Astrocyte (in vitro differentiated cells and primary cell): ENCODE data around the gene ARPC4. TPM values are rescaled to one million over a fixed set of nuclear protein-coding genes. Genes with fewer than 3 reads are reported as not detected.

Experiments
- DNase-seq: peaks from one replicate; pipeline ENCODE4 v3.0.0-alpha.2; 2010; ENCODE audit warnings: low read depth
- FAIRE-seq: peaks from 2 replicates; lab custom pipeline; 2011; peaks lifted over from hg19 to GRCh38; lab: Jason Lieb, UNC
- H2AFZ ChIP-seq: 2 replicates; pipeline ENCODE4 v1.6.0; 2012; ENCODE audit warnings: low read depth, low read length, inconsistent platforms
- H3K27ac ChIP-seq: 2 replicates; pipeline ENCODE4 v1.5.1; 2011; ENCODE audit warnings: low read depth, low read length, inconsistent platforms
- H3K27me3 ChIP-seq: 2 replicates; pipeline ENCODE4 v1.6.0; 2011; ENCODE audit warnings: low read length, inconsistent platforms; ENCODE audit not compliant: insufficient read depth
- H3K36me3 ChIP-seq: 2 replicates; pipeline ENCODE4 v1.5.1; 2011; ENCODE audit warnings: low read length, inconsistent platforms; ENCODE audit not compliant: insufficient read depth
- H3K4me1 ChIP-seq: 2 replicates; pipeline ENCODE4 v1.5.1; 2011; ENCODE audit warnings: low read length, inconsistent platforms; ENCODE audit not compliant: insufficient read depth
- H3K4me2 ChIP-seq: 2 replicates; pipeline ENCODE4 v1.6.0; 2012; ENCODE audit warnings: low read length, inconsistent platforms
- H3K4me3 ChIP-seq: 2 replicates; pipeline ENCODE4 v1.5.1; 2011; ENCODE audit warnings: low read depth, mild to moderate bottlenecking, low read length, inconsistent platforms; ENCODE audit not compliant: insufficient read depth
- H3K79me2 ChIP-seq: 2 replicates; pipeline ENCODE4 v1.6.0; 2012; ENCODE audit warnings: mild to moderate bottlenecking, low read length, inconsistent platforms; ENCODE audit not compliant: insufficient read depth
- H3K9ac ChIP-seq: 2 replicates; pipeline ENCODE4 v1.6.0; 2012; ENCODE audit warnings: mild to moderate bottlenecking, low read length, inconsistent platforms
- H3K9me3 ChIP-seq: 2 replicates; pipeline ENCODE4 v1.5.1; 2012; ENCODE audit warnings: low read depth, mild to moderate bottlenecking, low read length, inconsistent platforms; ENCODE audit not compliant: insufficient read depth
- H4K20me1 ChIP-seq: 2 replicates; pipeline ENCODE4 v1.6.0; 2012; ENCODE audit warnings: low read length, inconsistent platforms; ENCODE audit not compliant: insufficient read depth
- H3K27ac Mint-ChIP-seq: one replicate; pipeline ENCODE4 v1.8.0; 2021; ENCODE audit warnings: mild to moderate bottlenecking, mixed read lengths; ENCODE audit not compliant: unreplicated experiment
- H3K27me3 Mint-ChIP-seq: one replicate; pipeline ENCODE4 v1.8.0; 2021; ENCODE audit warnings: low read depth, mixed read lengths; ENCODE audit not compliant: unreplicated experiment
- H3K36me3 Mint-ChIP-seq: one replicate; pipeline ENCODE4 v1.8.0; 2021; ENCODE audit warnings: low read depth, mixed read lengths; ENCODE audit not compliant: unreplicated experiment
- H3K4me1 Mint-ChIP-seq: one replicate; pipeline ENCODE4 v1.8.0; 2021; ENCODE audit warnings: low read depth, mixed read lengths; ENCODE audit not compliant: unreplicated experiment
- H3K4me3 Mint-ChIP-seq: one replicate; pipeline ENCODE4 v1.8.0; 2021; ENCODE audit warnings: mild to moderate bottlenecking, moderate library complexity, mixed read lengths; ENCODE audit not compliant: unreplicated experiment
- H3K9me3 Mint-ChIP-seq: one replicate; pipeline ENCODE4 v1.8.0; 2021; ENCODE audit warnings: mild to moderate bottlenecking, mixed read lengths; ENCODE audit not compliant: unreplicated experiment
- CTCF ChIP-seq: IDR thresholded peaks from 2 replicates; pipeline ENCODE4 v1.5.1; 2011; ENCODE audit warnings: low read depth, mild to moderate bottlenecking, inconsistent platforms, low read length, moderate library complexity; ENCODE audit not compliant: insufficient read depth
- EZH2 ChIP-seq: IDR thresholded peaks from 2 replicates; pipeline ENCODE4 v1.6.1; 2012; ENCODE audit warnings: mild to moderate bottlenecking, low read length, inconsistent platforms; ENCODE audit not compliant: insufficient read depth
- total RNA-seq: library from RNA; stranded (reverse); gene quantifications from 2 replicates; pipeline ENCODE4 v1.2.1, GENCODE V29; 2021

ARPC4 gene
- total RNA-seq, 1 donor from 2014 or later, result 205 TPM

GRCh38 chr3:9781551-9781950 is 11.3 kb upstream of the ARPC4 start:
- TF ChIP-seq CTCF (no peak), EZH2 (no peak)
- Mint-ChIP-seq H3K36me3 (peaks cover 19% of the 10 kb centered on the region), H3K27ac (no peak overlapping the region), H3K4me1 (peaks cover 36% of the 10 kb centered on the region), H3K27me3 (no peaks in the 10 kb centered on the region), H3K4me3 (no peak overlapping the region), H3K9me3 (no peaks in the 10 kb centered on the region)
- Histone ChIP-seq H3K4me2 (no peak overlapping the region), H3K27ac (no peak overlapping the region), H3K79me2 (no peaks in the 10 kb centered on the region), H3K4me1 (peaks cover 13% of the 10 kb centered on the region), H3K4me3 (no peak overlapping the region), H4K20me1 (no peaks in the 10 kb centered on the region), H3K9ac (no peak overlapping the region), H2AFZ (no peak overlapping the region), H3K36me3 (peaks cover 22% of the 10 kb centered on the region), H3K27me3 (no peaks in the 10 kb centered on the region), H3K9me3 (no peaks in the 10 kb centered on the region)
- FAIRE-seq (no peak), DNase-seq (no peak)

GRCh38 chr3:9781978-9782603 is 10.8 kb upstream of the ARPC4 start:
- Histone ChIP-seq H3K4me1 (peaks cover 13% of the 10 kb centered on the region), H3K4me2 (no peak overlapping the region), H3K27ac (no peak overlapping the region), H2AFZ (no peak overlapping the region), H3K9me3 (no peaks in the 10 kb centered on the region), H3K36me3 (peaks cover 26% of the 10 kb centered on the region), H3K4me3 (no peak overlapping the region), H3K79me2 (no peaks in the 10 kb centered on the region), H3K27me3 (no peaks in the 10 kb centered on the region), H4K20me1 (no peaks in the 10 kb centered on the region), H3K9ac (no peak overlapping the region)
- H3K27me3 Mint-ChIP-seq, result no peaks in the 10 kb centered on the region
- H3K4me3 Mint-ChIP-seq, result no peak overlapping the region
- TF ChIP-seq CTCF (no peak), EZH2 (no peak)
- no peaks in the 10 kb centered on the region for H3K9me3 Mint-ChIP-seq
- peaks cover 34% of the 10 kb centered on the region for H3K4me1 Mint-ChIP-seq
- no peak overlapping the region for H3K27ac Mint-ChIP-seq
- no peak for FAIRE-seq
- no peak for DNase-seq
- peaks cover 19% of the 10 kb centered on the region for H3K36me3 Mint-ChIP-seq

- H4K20me1 ChIP-seq, result no peaks in the 10 kb centered on the region
- Mint-ChIP-seq H3K36me3 (peaks cover 22% of the 10 kb centered on the region), H3K27ac (no peak overlapping the region), H3K4me3 (no peak overlapping the region), H3K4me1 (peaks cover 37% of the 10 kb centered on the region), H3K27me3 (no peaks in the 10 kb centered on the region), H3K9me3 (no peaks in the 10 kb centered on the region)
- no peaks in the 10 kb centered on the region for H3K27me3 ChIP-seq
- no peak overlapping the region for H3K4me2 ChIP-seq
- H3K79me2 ChIP-seq, result no peaks in the 10 kb centered on the region
- no peak overlapping the region for H3K4me3 ChIP-seq
- H3K9ac ChIP-seq, result no peak overlapping the region
- FAIRE-seq (no peak), DNase-seq (no peak)
- peaks cover 31% of the 10 kb centered on the region for H3K36me3 ChIP-seq
- no peaks in the 10 kb centered on the region for H3K9me3 ChIP-seq
- H3K4me1 ChIP-seq, result peaks cover 12% of the 10 kb centered on the region
- TF ChIP-seq CTCF (no peak), EZH2 (no peak)
- H2AFZ ChIP-seq, result no peak overlapping the region
- no peak overlapping the region for H3K27ac ChIP-seq
Observed at GRCh38 chr3:9782770-9783169, 10.1 kb upstream of the ARPC4 start.
